HepG2 (cell line): Measurements from ENCODE around the gene ZNF747. TPM values are rescaled to one million over a fixed set of nuclear protein-coding genes. Genes with fewer than 3 reads are reported as not detected.
A peak's percentile ranks its signal among the peaks of the same experiment; 100 is the strongest.

Experiments used
- ARNT2 ChIP-seq: sonication (generic); formaldehyde crosslinking; IDR thresholded peaks from 2 replicates; pipeline ENCODE4 v1.8.0; 2022; ENCODE audit warnings: mild to moderate bottlenecking, low read depth, missing genetic modification reagents, moderate library complexity
- CCDC6 ChIP-seq: sonication (generic); formaldehyde crosslinking; IDR thresholded peaks from 2 replicates; pipeline ENCODE4 v1.8.1; 2022; ENCODE audit warnings: mild to moderate bottlenecking, missing genetic modification reagents, moderate library complexity
- CHD4 ChIP-seq: fragments of 200-600 bp; sonication (generic); IDR thresholded peaks from 2 replicates; pipeline ENCODE4 v1.7.0; 2017; ENCODE audit warnings: mild to moderate bottlenecking, low read length, borderline replicate concordance
- FOXC1 ChIP-seq: sonication (generic); formaldehyde crosslinking; IDR thresholded peaks from 2 replicates; pipeline ENCODE4 v1.8.0; 2022; ENCODE audit warnings: mild to moderate bottlenecking, missing genetic modification reagents, borderline replicate concordance
- FOXK2 ChIP-seq: fragments of 450-650 bp; IDR thresholded peaks from 2 replicates; pipeline ENCODE4 v1.6.1; 2016
- MAF1 ChIP-seq: sonication (generic); formaldehyde crosslinking; IDR thresholded peaks from 2 replicates; pipeline ENCODE4 v1.5.0; 2020; ENCODE audit warnings: missing genetic modification reagents, borderline replicate concordance
- POLR2G ChIP-seq: fragments of 200-400 bp; formaldehyde crosslinking; IDR thresholded peaks from 2 replicates; pipeline ENCODE4 v1.6.1; 2018; ENCODE audit warnings: mild to moderate bottlenecking, low read depth, low read length, moderate library complexity
- PPARG ChIP-seq: conservative IDR thresholded peaks from 2 replicates; pipeline ENCODE4 v1.6.1; 2016; ENCODE audit warnings: missing biosample characterization, missing genetic modification reagents
- TCF7L2 ChIP-seq: IDR thresholded peaks from 2 replicates; pipeline ENCODE4 v1.6.1; 2011; ENCODE audit warnings: mild to moderate bottlenecking, low read depth, low read length, moderate library complexity
- TRIM24 ChIP-seq: sonication (generic); formaldehyde crosslinking; IDR thresholded peaks from 2 replicates; pipeline ENCODE4 v1.8.0; 2022; ENCODE audit warnings: mild to moderate bottlenecking, missing genetic modification reagents
- YY1 ChIP-seq: IDR thresholded peaks from 2 replicates; pipeline ENCODE4 v1.6.1; 2011; ENCODE audit warnings: low read length, low read depth, moderate library complexity, mild to moderate bottlenecking; ENCODE audit not compliant: insufficient read depth, insufficient replicate concordance
- ZBTB42 ChIP-seq: sonication (generic); formaldehyde crosslinking; IDR thresholded peaks from 2 replicates; pipeline ENCODE4 v1.5.0; 2020; ENCODE audit warnings: mild to moderate bottlenecking, missing genetic modification reagents
- ZNF138 ChIP-seq: sonication (generic); formaldehyde crosslinking; IDR thresholded peaks from 2 replicates; pipeline ENCODE4 v1.5.0; 2020; ENCODE audit warnings: mild to moderate bottlenecking, low read depth, missing genetic modification reagents
- ZNF354B ChIP-seq: sonication (generic); formaldehyde crosslinking; IDR thresholded peaks from 2 replicates; pipeline ENCODE4 v1.8.0; 2022; ENCODE audit warnings: mild to moderate bottlenecking, missing genetic modification reagents
- ZNF451 ChIP-seq: sonication (generic); formaldehyde crosslinking; IDR thresholded peaks from 2 replicates; pipeline ENCODE4 v1.5.0; 2020; ENCODE audit warnings: mild to moderate bottlenecking, missing genetic modification reagents
- ZNF792 ChIP-seq: IDR thresholded peaks from 2 replicates; pipeline ENCODE4 v1.6.1; 2016
- polyA plus RNA-seq, 8 experiments: library from polyadenylated mRNA; depleted of rRNA in 3 of 8; stranded (reverse) in 7 of 8; unstranded in 1 of 8; fragments of >200 nt; fragmentation: Illumina TruSeq in 4 of 8; extraction: Trizol in 4 of 8; gene quantifications; 2 replicates each; pipeline versions ENCODE4 v1.2.1 to v1.2.3, GENCODE V29; 2011 to 2016; ENCODE audit warnings: low read depth in 4 of 8, missing spikeins in 1 of 8, mixed read lengths in 1 of 8; ENCODE audit not compliant: insufficient read depth in 1 of 8
- total RNA-seq, 5 experiments: library from RNA; depleted of rRNA; stranded (reverse); fragments of >200 nt; fragmentation: Illumina TruSeq; extraction: Trizol; gene quantifications; 2 replicates each; pipeline ENCODE4 v1.2.3, GENCODE V29; 2016; ENCODE audit warnings: low read depth in 1 of 5
- TF ChIP-seq, protein P1 (sequence below): sonication (generic); formaldehyde crosslinking; IDR thresholded peaks from 2 replicates; pipeline ENCODE4 v1.5.1; 2020; ENCODE audit warnings: mild to moderate bottlenecking, missing genetic modification reagents, borderline replicate concordance
- TF ChIP-seq, protein P2 (sequence below), 2 experiments: fragments of 450-650 bp in 1 of 2; sonication (generic) in 1 of 2; formaldehyde crosslinking; IDR thresholded peaks; 2 replicates each; pipeline versions ENCODE4 v1.5.0 to v1.8.0; 2020 to 2022; ENCODE audit warnings: mild to moderate bottlenecking in 1 of 2, missing genetic modification reagents in 1 of 2
- TF ChIP-seq, protein P3 (sequence below): IDR thresholded peaks from 2 replicates; pipeline ENCODE4 v1.6.1; 2016; ENCODE audit warnings: mild to moderate bottlenecking
- TF ChIP-seq, protein P4 (sequence below): sonication (generic); formaldehyde crosslinking; IDR thresholded peaks from 2 replicates; pipeline ENCODE4 v1.4.0; 2020; ENCODE audit warnings: missing genetic modification reagents

The ZNF747 gene
- total and polyA plus RNA-seq, 2 of the 13 experiments (the other 11 are each of a cell fraction or from before 2014, with no cell fraction given) = 7.2 to 10.2 TPM

DNA sequence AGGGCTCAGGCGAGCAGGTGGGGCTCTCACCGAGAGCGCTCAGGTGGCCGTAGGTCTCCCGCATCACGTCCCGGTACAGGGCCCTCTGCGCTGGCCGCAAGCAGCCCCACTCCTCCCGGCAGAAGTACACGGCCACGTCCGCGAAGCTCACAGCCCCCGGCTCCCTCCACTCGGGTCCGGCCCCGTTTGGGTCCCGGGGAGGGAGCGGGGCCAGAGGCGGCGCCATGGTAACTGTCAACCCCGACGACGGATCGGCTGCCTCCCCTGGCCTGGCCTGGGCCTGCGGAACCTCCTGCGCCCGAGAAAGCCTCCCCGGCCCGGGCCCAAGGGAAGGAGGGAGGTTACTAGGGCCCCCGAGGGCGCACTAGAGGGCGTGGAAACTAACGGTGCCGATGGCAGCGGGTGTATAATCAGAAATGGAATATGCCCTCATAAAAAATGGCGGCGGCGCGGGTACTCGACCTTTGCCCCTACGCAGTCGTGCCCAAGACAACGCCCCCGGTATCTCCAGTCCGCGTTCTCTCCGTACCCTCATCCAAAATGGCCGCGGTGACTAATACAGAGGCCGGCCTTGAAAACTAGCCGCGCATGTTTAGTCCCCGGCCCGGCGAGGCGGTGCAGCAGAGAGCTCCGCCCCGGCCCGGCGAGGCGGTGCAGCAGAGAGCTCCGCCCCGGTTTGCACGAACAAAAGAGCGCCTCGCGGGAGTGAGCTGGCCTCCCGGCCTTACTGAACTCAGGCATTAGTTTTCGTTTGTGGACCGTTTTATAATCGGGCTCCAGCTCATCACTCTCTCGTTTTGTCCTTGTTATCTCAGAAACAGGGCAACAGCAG lies 23.5 kb upstream of the ZNF747 start, which contains the start of gene ZNF764 (continued):
- TF ChIP-seq, protein P1, sequence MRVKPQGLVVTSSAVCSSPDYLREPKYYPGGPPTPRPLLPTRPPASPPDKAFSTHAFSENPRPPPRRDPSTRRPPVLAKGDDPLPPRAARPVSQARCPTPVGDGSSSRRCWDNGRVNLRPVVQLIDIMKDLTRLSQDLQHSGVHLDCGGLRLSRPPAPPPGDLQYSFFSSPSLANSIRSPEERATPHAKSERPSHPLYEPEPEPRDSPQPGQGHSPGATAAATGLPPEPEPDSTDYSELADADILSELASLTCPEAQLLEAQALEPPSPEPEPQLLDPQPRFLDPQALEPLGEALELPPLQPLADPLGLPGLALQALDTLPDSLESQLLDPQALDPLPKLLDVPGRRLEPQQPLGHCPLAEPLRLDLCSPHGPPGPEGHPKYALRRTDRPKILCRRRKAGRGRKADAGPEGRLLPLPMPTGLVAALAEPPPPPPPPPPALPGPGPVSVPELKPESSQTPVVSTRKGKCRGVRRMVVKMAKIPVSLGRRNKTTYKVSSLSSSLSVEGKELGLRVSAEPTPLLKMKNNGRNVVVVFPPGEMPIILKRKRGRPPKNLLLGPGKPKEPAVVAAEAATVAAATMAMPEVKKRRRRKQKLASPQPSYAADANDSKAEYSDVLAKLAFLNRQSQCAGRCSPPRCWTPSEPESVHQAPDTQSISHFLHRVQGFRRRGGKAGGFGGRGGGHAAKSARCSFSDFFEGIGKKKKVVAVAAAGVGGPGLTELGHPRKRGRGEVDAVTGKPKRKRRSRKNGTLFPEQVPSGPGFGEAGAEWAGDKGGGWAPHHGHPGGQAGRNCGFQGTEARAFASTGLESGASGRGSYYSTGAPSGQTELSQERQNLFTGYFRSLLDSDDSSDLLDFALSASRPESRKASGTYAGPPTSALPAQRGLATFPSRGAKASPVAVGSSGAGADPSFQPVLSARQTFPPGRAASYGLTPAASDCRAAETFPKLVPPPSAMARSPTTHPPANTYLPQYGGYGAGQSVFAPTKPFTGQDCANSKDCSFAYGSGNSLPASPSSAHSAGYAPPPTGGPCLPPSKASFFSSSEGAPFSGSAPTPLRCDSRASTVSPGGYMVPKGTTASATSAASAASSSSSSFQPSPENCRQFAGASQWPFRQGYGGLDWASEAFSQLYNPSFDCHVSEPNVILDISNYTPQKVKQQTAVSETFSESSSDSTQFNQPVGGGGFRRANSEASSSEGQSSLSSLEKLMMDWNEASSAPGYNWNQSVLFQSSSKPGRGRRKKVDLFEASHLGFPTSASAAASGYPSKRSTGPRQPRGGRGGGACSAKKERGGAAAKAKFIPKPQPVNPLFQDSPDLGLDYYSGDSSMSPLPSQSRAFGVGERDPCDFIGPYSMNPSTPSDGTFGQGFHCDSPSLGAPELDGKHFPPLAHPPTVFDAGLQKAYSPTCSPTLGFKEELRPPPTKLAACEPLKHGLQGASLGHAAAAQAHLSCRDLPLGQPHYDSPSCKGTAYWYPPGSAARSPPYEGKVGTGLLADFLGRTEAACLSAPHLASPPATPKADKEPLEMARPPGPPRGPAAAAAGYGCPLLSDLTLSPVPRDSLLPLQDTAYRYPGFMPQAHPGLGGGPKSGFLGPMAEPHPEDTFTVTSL (CRISPR knock-in tag) = peak; percentile 53; the same call in 1 of the 2 replicates
- no peak for TF ChIP-seq CHD4
- no peak for TF ChIP-seq TRIM24 (CRISPR knock-in tag)
- 0 out of 2 replicates have a peak, but pooled peaks have one; percentile 62 for TF ChIP-seq PPARG
- 0 out of 2 replicates have a peak, but pooled peaks have one; percentile 42 for TF ChIP-seq ZNF138 (CRISPR knock-in tag)
- no peak for TF ChIP-seq ZBTB42 (CRISPR knock-in tag)
- peak; percentile 20; the same call in 1 of the 2 replicates for TF ChIP-seq ZNF792 (CRISPR knock-in tag)
- no peak for TF ChIP-seq TCF7L2
- peak; percentile 72; the same call in 1 of the 2 replicates for TF ChIP-seq FOXK2
- peak; percentile 99 for TF ChIP-seq YY1
- peak; percentile 87 for TF ChIP-seq FOXC1
- TF ChIP-seq, protein P2, sequence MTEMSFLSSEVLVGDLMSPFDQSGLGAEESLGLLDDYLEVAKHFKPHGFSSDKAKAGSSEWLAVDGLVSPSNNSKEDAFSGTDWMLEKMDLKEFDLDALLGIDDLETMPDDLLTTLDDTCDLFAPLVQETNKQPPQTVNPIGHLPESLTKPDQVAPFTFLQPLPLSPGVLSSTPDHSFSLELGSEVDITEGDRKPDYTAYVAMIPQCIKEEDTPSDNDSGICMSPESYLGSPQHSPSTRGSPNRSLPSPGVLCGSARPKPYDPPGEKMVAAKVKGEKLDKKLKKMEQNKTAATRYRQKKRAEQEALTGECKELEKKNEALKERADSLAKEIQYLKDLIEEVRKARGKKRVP (CRISPR knock-in tag; IDR thresholded peaks at IDR 0.05) = peak in 1 of 2 experiments; percentile 72; a peak in 1 of 4 replicates
- TF ChIP-seq POLR2G = peak; percentile 89
- TF ChIP-seq ZNF451 (CRISPR knock-in tag) = peak; percentile 43; the same call in 1 of the 2 replicates
- TF ChIP-seq, protein P3, sequence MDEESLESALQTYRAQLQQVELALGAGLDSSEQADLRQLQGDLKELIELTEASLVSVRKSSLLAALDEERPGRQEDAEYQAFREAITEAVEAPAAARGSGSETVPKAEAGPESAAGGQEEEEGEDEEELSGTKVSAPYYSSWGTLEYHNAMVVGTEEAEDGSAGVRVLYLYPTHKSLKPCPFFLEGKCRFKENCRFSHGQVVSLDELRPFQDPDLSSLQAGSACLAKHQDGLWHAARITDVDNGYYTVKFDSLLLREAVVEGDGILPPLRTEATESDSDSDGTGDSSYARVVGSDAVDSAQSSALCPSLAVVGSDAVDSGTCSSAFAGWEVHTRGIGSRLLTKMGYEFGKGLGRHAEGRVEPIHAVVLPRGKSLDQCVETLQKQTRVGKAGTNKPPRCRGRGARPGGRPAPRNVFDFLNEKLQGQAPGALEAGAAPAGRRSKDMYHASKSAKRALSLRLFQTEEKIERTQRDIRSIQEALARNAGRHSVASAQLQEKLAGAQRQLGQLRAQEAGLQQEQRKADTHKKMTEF = peak; percentile 95
- TF ChIP-seq CCDC6 = peak; percentile 94
- TF ChIP-seq, protein P4, sequence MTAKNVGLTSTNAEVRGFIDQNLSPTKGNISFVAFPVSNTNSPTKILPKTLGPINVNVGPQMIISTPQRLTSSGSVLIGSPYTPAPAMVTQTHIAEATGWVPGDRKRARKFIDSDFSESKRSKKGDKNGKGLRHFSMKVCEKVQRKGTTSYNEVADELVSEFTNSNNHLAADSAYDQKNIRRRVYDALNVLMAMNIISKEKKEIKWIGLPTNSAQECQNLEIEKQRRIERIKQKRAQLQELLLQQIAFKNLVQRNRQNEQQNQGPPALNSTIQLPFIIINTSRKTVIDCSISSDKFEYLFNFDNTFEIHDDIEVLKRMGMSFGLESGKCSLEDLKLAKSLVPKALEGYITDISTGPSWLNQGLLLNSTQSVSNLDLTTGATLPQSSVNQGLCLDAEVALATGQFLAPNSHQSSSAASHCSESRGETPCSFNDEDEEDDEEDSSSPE (CRISPR knock-in tag) = peak; percentile 87
- TF ChIP-seq MAF1 (CRISPR knock-in tag) = peak; percentile 21; the same call in 1 of the 2 replicates
- TF ChIP-seq ARNT2 (CRISPR knock-in tag) = peak; percentile 61; the same call in 1 of the 2 replicates
- no peak for TF ChIP-seq ZNF354B
